Dendritic cell treated with granulocyte-macrophage colony-stimulating factor and Interleukin-4, amounts not matched to agents 40 ng/mL and 50 ng/mL, for 4 days (primary cell): ENCODE data around the gene COLQ.
"Not testable (repeated sequence)": the region's sequence is repeated elsewhere in the genome, so short reads cannot be mapped to it uniquely, and the experiment has no call there.

Source experiments
- H3K27ac Mint-ChIP-seq: one replicate; pipeline ENCODE4 v1.8.0; 2022; ENCODE audit warnings: mild to moderate bottlenecking, mixed read lengths
- H3K27me3 Mint-ChIP-seq: one replicate; pipeline ENCODE4 v1.8.0; 2022; ENCODE audit warnings: mild to moderate bottlenecking, mixed read lengths
- H3K36me3 Mint-ChIP-seq: one replicate; pipeline ENCODE4 v1.8.0; 2022; ENCODE audit warnings: low read depth, mixed read lengths
- H3K4me1 Mint-ChIP-seq: one replicate; pipeline ENCODE4 v1.8.0; 2022; ENCODE audit warnings: low read depth, mixed read lengths
- H3K4me3 Mint-ChIP-seq: one replicate; pipeline ENCODE4 v1.8.0; 2022; ENCODE audit warnings: mild to moderate bottlenecking, moderate library complexity, mixed read lengths
- H3K9me3 Mint-ChIP-seq: one replicate; pipeline ENCODE4 v1.8.0; 2022; ENCODE audit warnings: mixed read lengths
- intact Hi-C: fragments of 100-400 bp; cut with micrococcal nuclease; formaldehyde crosslinking; loops from one replicate; pipeline ENCODE4 v1.15.0; 2022

COLQ gene

GRCh38 chr3:15492847-15493360, 28.6 kb downstream of the COLQ start:
- H3K4me1 Mint-ChIP-seq = no peaks in the 10 kb centered on the region
- intact Hi-C loops = no loop called here
- no peak overlapping the region for H3K4me3 Mint-ChIP-seq
- H3K27ac Mint-ChIP-seq = no peak overlapping the region
- no peaks in the 10 kb centered on the region for H3K36me3 Mint-ChIP-seq
- H3K27me3 Mint-ChIP-seq = no peaks in the 10 kb centered on the region
- no peaks in the 10 kb centered on the region for H3K9me3 Mint-ChIP-seq

- Mint-ChIP-seq H3K9me3 (no peaks in the 10 kb centered on the region), H3K27me3 (no peaks in the 10 kb centered on the region), H3K27ac (no peak overlapping the region), H3K36me3 (no peaks in the 10 kb centered on the region), H3K4me3 (no peak overlapping the region), H3K4me1 (no peaks in the 10 kb centered on the region)
- intact Hi-C loops = no loop called here
These were observed 30.4 kb downstream of the COLQ start for GRCh38 chr3:15491143-15491542.

- Mint-ChIP-seq H3K36me3 (no peaks in the 10 kb centered on the region), H3K27me3 (no peaks in the 10 kb centered on the region), H3K9me3 (no peaks in the 10 kb centered on the region), H3K4me1 (no peaks in the 10 kb centered on the region), H3K27ac (no peak overlapping the region), H3K4me3 (no peak overlapping the region)
- intact Hi-C loops = no loop called here
These were observed 31.3 kb downstream of the COLQ start for GRCh38 chr3:15490158-15490557.

GRCh38 chr3:15488002-15488401, 33.5 kb downstream of the COLQ start:
- H3K27ac Mint-ChIP-seq = no peak overlapping the region
- H3K4me3 Mint-ChIP-seq = no peak overlapping the region
- H3K27me3 Mint-ChIP-seq = no peaks in the 10 kb centered on the region
- intact Hi-C loops = no loop called here
- no peaks in the 10 kb centered on the region for H3K4me1 Mint-ChIP-seq
- no peaks in the 10 kb centered on the region for H3K36me3 Mint-ChIP-seq
- H3K9me3 Mint-ChIP-seq = no peaks in the 10 kb centered on the region

- no peaks in the 10 kb centered on the region for H3K27me3 Mint-ChIP-seq
- H3K9me3 Mint-ChIP-seq = no peaks in the 10 kb centered on the region
- intact Hi-C loops = no loop called here
- H3K27ac Mint-ChIP-seq = no peak overlapping the region
- H3K4me3 Mint-ChIP-seq = no peak overlapping the region
- no peaks in the 10 kb centered on the region for H3K4me1 Mint-ChIP-seq
- no peaks in the 10 kb centered on the region for H3K36me3 Mint-ChIP-seq
These were observed 34.5 kb downstream of the COLQ start for GRCh38 chr3:15486979-15487378.

- H3K4me1 Mint-ChIP-seq = no peaks in the 10 kb centered on the region
- intact Hi-C loops = no loop called here
These were observed 35.5 kb downstream of the COLQ start for GRCh38 chr3:15486020-15486419.

GRCh38 chr3:15484551-15484950, 37.0 kb downstream of the COLQ start:
- H3K36me3 Mint-ChIP-seq, H3K27me3 Mint-ChIP-seq, intact Hi-C loops, H3K4me3 Mint-ChIP-seq, H3K4me1 Mint-ChIP-seq, H3K9me3 Mint-ChIP-seq, H3K27ac Mint-ChIP-seq: not testable (repeated sequence)

More at GRCh38 chr3:15486020-15486419, 35.5 kb downstream of the COLQ start:
- H3K27me3 Mint-ChIP-seq = no peaks in the 10 kb centered on the region
- no peak overlapping the region for H3K27ac Mint-ChIP-seq
- H3K9me3 Mint-ChIP-seq = no peaks in the 10 kb centered on the region
- no peaks in the 10 kb centered on the region for H3K36me3 Mint-ChIP-seq
- no peak overlapping the region for H3K4me3 Mint-ChIP-seq

- no peaks in the 10 kb centered on the region for H3K27me3 Mint-ChIP-seq
- no peak overlapping the region for H3K27ac Mint-ChIP-seq
- intact Hi-C loops = no loop called here
- H3K36me3 Mint-ChIP-seq = no peaks in the 10 kb centered on the region
- no peaks in the 10 kb centered on the region for H3K9me3 Mint-ChIP-seq
- H3K4me3 Mint-ChIP-seq = no peak overlapping the region
- H3K4me1 Mint-ChIP-seq = peaks cover 8% of the 10 kb centered on the region
These were observed 41.9 kb downstream of the COLQ start for GRCh38 chr3:15479400-15480224.

GRCh38 chr3:15478640-15478979, 42.9 kb downstream of the COLQ start:
- Mint-ChIP-seq H3K36me3 (no peaks in the 10 kb centered on the region), H3K9me3 (no peaks in the 10 kb centered on the region), H3K4me3 (no peak overlapping the region), H3K4me1 (peaks cover 8% of the 10 kb centered on the region), H3K27ac (no peak overlapping the region), H3K27me3 (no peaks in the 10 kb centered on the region)
- intact Hi-C loops = no loop called here

GRCh38 chr3:15477951-15478639, 43.4 kb downstream of the COLQ start:
- Mint-ChIP-seq H3K9me3 (no peaks in the 10 kb centered on the region), H3K4me1 (peaks cover 8% of the 10 kb centered on the region), H3K36me3 (no peaks in the 10 kb centered on the region), H3K27me3 (no peaks in the 10 kb centered on the region), H3K4me3 (no peak overlapping the region), H3K27ac (no peak overlapping the region)
- intact Hi-C loops = no loop called here

- H3K27ac Mint-ChIP-seq = no peak overlapping the region
- no peak overlapping the region for H3K4me3 Mint-ChIP-seq
- no peaks in the 10 kb centered on the region for H3K9me3 Mint-ChIP-seq
- H3K4me1 Mint-ChIP-seq = peaks cover 8% of the 10 kb centered on the region
- H3K36me3 Mint-ChIP-seq = no peaks in the 10 kb centered on the region
- no peaks in the 10 kb centered on the region for H3K27me3 Mint-ChIP-seq
- intact Hi-C loops = no loop called here
These were observed 45.1 kb downstream of the COLQ start for GRCh38 chr3:15476378-15476777.

GRCh38 chr3:15475161-15475560, 46.3 kb downstream of the COLQ start:
- Mint-ChIP-seq H3K27ac (no peak overlapping the region), H3K4me3 (no peak overlapping the region), H3K9me3 (no peaks in the 10 kb centered on the region), H3K27me3 (no peaks in the 10 kb centered on the region), H3K36me3 (no peaks in the 10 kb centered on the region), H3K4me1 (peaks cover 8% of the 10 kb centered on the region)
- intact Hi-C loops = no loop called here

- intact Hi-C loops = no loop called here
- no peak overlapping the region for H3K27ac Mint-ChIP-seq
- peaks cover 4% of the 10 kb centered on the region for H3K4me1 Mint-ChIP-seq
- no peaks in the 10 kb centered on the region for H3K36me3 Mint-ChIP-seq
- no peaks in the 10 kb centered on the region for H3K27me3 Mint-ChIP-seq
- no peak overlapping the region for H3K4me3 Mint-ChIP-seq
- no peaks in the 10 kb centered on the region for H3K9me3 Mint-ChIP-seq
These were observed 49.6 kb downstream of the COLQ start for GRCh38 chr3:15471861-15472260.

GRCh38 chr3:15470849-15471248, 50.7 kb downstream of the COLQ start:
- Mint-ChIP-seq H3K4me1 (no peaks in the 10 kb centered on the region), H3K9me3 (no peaks in the 10 kb centered on the region), H3K36me3 (no peaks in the 10 kb centered on the region), H3K27ac (no peak overlapping the region), H3K4me3 (no peak overlapping the region), H3K27me3 (no peaks in the 10 kb centered on the region)
- intact Hi-C loops = no loop called here
